DLD1 (cell line): ENCODE results near the gene POLD1.

Experiments used
- in situ Hi-C: cut with HindIII; loops from 2 replicates; pipeline ENCODE4 v1.10.0; 2017; ENCODE audit warnings: low sequenced_read_pairs

The POLD1 gene

GRCh38 chr19:50417111-50418081 lies 33.2 kb downstream of the POLD1 start:
- in situ Hi-C loops = no loop called here

DNA sequence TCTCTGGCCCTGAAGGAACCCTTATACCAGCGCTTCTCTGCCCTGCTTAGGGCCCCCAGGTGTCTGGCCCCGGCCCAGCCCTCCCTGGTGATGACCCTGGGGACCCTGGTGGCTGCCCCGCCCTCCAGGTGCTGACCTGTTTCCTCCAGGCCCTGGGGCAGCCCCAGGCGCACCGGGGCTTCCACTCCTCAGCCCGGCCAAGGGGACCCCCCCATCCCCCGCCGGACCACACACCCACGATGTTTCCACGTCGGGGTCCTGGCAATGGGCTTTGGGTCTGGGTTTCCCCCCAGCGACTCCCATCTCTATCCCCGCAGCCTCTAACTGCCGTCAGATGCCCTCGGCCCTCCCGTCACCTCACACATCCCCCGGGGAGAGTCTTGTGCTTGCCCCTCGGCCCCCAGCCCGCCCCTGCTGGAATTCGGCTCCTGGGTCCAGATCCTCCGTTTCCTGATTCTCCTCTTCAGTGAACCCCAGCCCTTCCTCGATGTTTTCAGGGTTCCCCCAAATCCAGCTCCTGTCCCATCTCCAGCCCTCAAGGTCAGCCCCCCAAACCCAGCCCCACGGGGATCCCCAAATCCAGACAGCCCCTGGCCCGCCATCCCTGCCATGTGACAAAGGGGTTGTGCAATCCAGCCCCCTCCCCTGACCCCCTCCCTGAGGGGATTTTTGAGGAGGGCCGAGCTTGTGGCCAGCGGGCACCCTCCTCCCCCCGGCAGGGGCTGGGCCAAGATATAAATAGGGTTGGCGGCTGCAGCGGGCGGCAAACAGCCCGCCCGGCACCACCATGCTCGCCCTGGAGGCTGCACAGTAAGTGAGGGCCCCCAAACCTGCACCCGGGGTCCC lies 34.3 kb downstream of the POLD1 start, which contains the start of gene SPIB:
Gene SPIB (plus strand): TSS at position 763 of the 846 bp plus-strand sequence. CDS start 25 bp downstream, at position 788.
- in situ Hi-C loops = no loop called here

DNA sequence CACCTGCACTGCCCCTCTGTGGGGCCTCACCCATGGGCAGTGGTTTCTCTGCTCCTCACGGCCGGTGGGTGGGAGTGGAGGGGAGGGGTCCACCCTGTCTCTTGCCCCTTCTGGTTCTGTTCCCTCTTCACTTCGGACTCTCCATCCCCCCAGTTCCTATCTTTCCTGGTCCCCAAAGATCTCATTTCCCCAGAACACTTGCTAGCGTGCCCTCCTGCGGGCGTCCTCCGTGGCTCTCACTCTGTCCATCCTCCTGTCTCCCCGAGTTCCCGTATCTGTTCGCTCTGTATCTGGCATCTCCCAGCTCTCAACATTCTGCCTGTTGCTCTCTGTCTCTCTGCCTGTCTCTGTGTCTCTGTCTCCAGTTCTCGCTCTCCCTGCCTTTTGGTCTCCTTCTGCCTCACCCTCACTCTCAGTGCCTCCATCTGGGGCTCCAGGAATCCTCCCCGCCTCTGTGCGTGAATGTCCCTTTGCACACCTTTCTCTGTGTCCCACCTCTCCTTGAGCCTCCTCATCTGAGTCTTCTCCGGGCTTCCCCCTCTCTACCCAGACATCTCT lies 35.0 kb downstream of the POLD1 start:
- in situ Hi-C loops = no loop called here

GRCh38 chr19:50419580-50420035 lies 35.5 kb downstream of the POLD1 start:
- in situ Hi-C loops = no loop called here

DNA sequence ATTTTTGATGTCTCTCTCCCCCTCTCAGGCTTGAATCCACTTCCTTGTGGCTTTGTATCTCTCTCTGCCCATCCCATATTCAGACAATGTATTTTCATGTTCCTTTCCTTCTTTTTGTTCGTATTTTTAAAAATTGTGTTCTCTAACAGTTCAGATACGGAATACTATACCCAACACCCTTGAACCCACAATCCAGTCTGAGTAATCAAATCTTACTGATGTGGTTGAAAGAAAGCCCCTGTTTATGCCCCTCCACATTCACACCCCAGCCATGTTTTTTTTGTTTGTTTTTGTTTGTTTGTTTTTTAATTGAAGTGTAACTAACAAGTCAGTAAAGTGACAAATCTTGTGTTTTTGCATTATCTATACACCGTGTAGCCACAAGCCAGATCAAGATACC lies 36.0 kb downstream of the POLD1 start:
- in situ Hi-C loops = no loop called here

- in situ Hi-C loops = no loop called here
These were observed 36.7 kb downstream of the POLD1 start for GRCh38 chr19:50420808-50421207.

- in situ Hi-C loops = no loop called here
These were observed 38.5 kb downstream of the POLD1 start for GRCh38 chr19:50422397-50423278.

GRCh38 chr19:50423279-50424113 lies 39.3 kb downstream of the POLD1 start:
- in situ Hi-C loops = no loop called here

DNA sequence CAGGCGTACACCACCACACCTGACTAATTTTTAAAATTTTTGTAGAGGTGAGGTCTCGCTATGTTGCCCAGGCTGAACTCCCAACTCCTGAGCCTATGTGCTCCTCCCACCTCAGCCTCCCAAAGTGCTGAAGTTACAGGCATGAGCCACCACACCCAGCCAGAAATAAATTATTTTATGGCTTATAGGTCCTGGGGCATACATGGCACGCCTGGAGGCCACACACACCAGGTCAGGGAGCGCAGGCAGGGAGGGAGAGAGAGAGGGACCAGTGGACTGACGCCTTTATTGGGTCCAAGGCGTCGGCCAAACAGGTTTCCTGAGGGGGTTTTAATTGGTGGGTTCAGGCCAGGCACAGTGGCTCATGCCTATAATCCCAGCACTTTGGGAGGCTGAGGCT lies 41.4 kb downstream of the POLD1 start:
- in situ Hi-C loops = no loop called here

DNA sequence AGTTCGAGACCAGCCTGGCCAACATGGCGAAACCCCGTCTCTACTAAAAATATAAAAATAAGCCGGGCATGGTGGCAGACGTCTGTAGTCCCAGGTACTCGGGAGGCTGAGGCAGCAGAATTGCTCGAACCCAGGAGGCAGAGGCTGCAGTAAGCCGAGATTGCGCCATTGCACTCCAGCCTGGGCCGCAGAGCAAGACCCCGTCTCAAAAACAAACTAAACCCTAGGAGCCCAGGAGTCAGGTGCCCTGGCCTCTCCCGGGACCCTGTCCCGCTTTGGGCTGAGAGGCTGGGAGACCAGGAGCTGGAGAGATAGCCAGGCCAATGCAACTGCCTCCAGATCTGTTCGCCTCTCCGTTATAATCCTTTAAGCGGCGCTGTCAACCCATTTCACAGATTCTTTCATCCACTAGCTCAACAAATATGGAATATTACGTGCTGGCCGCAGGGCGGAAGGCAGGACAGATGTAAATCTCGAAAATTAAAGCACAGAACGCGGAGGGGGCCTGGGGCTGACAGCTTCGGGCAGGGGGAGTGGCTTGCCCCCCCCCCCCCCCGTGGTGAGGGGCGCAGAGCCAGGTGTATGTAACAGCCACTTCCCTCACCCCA lies 43.3 kb downstream of the POLD1 start:
- in situ Hi-C loops = no loop called here

DNA sequence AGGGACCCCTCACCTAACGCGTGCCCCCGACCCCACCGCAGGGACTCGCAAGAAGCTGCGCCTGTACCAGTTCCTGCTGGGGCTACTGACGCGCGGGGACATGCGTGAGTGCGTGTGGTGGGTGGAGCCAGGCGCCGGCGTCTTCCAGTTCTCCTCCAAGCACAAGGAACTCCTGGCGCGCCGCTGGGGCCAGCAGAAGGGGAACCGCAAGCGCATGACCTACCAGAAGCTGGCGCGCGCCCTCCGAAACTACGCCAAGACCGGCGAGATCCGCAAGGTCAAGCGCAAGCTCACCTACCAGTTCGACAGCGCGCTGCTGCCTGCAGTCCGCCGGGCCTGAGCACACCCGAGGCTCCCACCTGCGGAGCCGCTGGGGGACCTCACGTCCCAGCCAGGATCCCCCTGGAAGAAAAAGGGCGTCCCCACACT lies 43.9 kb downstream of the POLD1 start:
- in situ Hi-C loops = no loop called here

GRCh38 chr19:50428772-50429463 lies 44.8 kb downstream of the POLD1 start:
- in situ Hi-C loops = no loop called here

GRCh38 chr19:50430888-50431342 lies 46.8 kb downstream of the POLD1 start:
- in situ Hi-C loops = no loop called here

DNA sequence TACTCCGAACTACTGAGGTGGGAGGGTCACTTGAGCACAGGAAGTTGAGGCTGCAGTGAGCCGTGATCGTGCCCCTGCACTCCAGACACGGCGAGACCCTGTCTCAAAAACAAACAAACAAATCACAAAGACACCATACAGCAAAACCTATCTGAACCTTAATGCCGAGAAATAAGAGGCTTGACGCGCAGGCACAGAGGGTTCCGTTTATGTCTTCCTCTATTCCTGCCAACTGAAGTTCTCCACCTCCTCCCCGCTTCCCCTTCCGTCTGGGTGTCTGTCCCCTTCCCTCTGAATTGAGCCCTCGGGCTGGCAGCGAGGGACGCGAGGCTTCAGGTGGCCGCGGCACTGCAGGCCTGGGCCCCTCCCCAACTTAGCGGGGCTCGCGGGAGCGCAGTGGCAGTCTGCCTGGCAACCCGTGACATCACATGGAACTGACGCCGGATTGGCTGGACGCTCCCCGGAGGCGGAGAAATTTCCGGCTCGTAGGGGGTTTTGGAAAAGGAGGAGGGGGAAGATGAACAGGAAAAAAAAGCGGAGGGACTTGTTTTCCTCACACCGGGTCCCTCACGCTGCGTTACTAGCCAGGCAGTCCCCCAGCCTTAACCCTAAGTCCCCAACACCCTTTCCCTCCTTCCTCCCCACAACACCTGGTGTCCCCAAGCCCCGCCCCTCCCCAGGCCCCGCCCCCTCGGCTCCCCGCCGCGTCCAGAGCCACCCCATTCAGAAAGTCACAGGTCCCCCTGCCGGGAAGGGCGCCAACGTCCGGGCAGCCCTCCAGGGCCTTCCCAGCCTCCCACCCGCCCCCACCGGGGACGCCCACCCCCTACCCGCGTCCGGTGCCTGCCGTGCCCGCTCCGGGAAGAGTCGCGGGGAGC lies 47.4 kb downstream of the POLD1 start:
- in situ Hi-C loops = no loop called here

DNA sequence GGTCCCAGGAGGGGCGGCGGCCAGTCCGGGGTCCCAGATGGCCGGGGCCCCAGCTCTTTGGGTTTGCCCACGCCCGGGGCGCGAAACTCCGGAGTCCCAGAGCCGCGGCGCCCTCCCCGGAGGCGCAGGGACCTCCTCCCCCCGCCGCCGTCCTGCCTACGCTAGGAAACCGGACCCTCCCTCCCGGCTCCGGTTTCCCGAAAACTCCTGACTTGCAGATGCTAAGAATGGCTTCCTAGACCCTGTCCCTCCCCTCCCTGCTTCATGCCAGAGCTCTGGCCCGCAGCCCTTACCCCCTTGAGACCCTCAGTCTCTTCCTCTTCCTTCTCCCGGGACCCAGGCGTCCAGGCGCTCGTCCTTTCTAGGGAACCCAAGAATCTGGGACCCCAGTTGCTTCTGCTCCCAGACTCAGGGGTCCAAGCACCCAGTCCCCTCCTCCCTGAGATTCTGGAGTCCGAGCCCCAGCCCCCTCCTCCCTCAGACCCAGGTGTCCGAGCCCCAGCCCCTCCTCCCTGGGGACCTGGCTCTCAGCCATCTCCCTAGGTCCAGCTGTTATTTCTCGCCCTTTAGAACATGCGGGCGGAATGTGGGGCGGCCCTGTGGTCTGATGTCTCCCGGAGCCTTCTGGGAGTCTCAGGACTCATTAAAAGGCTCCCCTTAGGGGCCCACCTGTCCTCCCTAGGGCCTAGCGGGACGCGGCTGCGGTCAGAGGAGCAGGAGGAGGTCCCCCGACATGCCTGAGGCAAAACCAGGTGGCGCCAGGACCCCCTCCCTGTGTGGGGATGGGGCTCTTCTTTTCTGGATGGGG lies 48.3 kb downstream of the POLD1 start, which contains the start of gene MYBPC2:
Gene MYBPC2 (plus strand): TSS at position 672 of the 808 bp plus-strand sequence. CDS start 62 bp downstream, at position 734.
- in situ Hi-C loops = no loop called here
